Thymus (tissue), 11 donors: ENCODE measurements around the gene MYO7B. TPM values are rescaled to one million over a fixed set of nuclear protein-coding genes. Genes with fewer than 3 reads are reported as not detected.

ENCODE experiments used
- DNase-seq, 9 donors: peaks; one replicate each; pipeline ENCODE4 v3.0.0-alpha.2; 2013; ENCODE audit warnings: low spot score in 9 of 9, low read depth in 6 of 9, missing footprints in 1 of 9
- H3K27ac ChIP-seq, 2 donors: one replicate each; pipeline ENCODE4 v1.5.1; 2013; ENCODE audit warnings: control low read depth in 1 of 2, low read depth in 1 of 2, low read length in 1 of 2, mild to moderate bottlenecking in 1 of 2, moderate library complexity in 1 of 2
- H3K27me3 ChIP-seq, 2 donors: one replicate each; pipeline ENCODE4 v1.5.1; 2013; ENCODE audit warnings: low read length in 1 of 2; ENCODE audit not compliant: control insufficient read depth in 2 of 2, insufficient read depth in 1 of 2
- H3K36me3 ChIP-seq, 2 donors: one replicate each; pipeline ENCODE4 v1.5.1; 2013; ENCODE audit warnings: low read length in 1 of 2, mild to moderate bottlenecking in 1 of 2, moderate library complexity in 1 of 2; ENCODE audit not compliant: control insufficient read depth in 2 of 2, insufficient read depth in 2 of 2
- H3K4me1 ChIP-seq, 2 donors: one replicate each; pipeline ENCODE4 v1.5.1; 2013; ENCODE audit warnings: low read length in 2 of 2; ENCODE audit not compliant: control insufficient read depth in 2 of 2, insufficient read depth in 2 of 2
- H3K4me3 ChIP-seq, 2 donors: one replicate each; pipeline ENCODE4 v1.5.1; 2013; ENCODE audit warnings: low read length in 2 of 2, control low read depth in 1 of 2, mild to moderate bottlenecking in 1 of 2
- H3K9me3 ChIP-seq, 2 donors: one replicate each; pipeline ENCODE4 v1.5.1; 2013; ENCODE audit warnings: low read length in 1 of 2, mild to moderate bottlenecking in 1 of 2; ENCODE audit not compliant: control insufficient read depth in 2 of 2, insufficient read depth in 1 of 2
- WGBS: extraction: QIAGEN DNeasy Blood & Tissue Kit; methylation state at CpG from one replicate; pipeline ENCODE4 v1.1.7; 2013; 5-methylcytosine and 5-hydroxymethylcytosine counted together
- polyA plus RNA-seq: library from polyadenylated mRNA; stranded (reverse); fragments of 200-250 nt; gene quantifications from one replicate; pipeline ENCODE4 v1.2.3, GENCODE V29; 2013
- total RNA-seq: library from RNA; stranded (reverse); fragments of 120-200 nt; gene quantifications from one replicate; pipeline ENCODE4 v1.2.4, GENCODE V29; 2013
- donor health status: healthy.

The MYO7B gene
- total and polyA plus RNA-seq, 2 donors, result 4.4 to 5.2 TPM

GRCh38 chr2:127675331-127676261 lies 140.1 kb downstream of the MYO7B start, which contains the start of gene LIMS2:
Gene LIMS2 (minus strand): TSS chr2:127675530. CDS start chr2:127675024, 506 bp downstream.
- Histone ChIP-seq H3K36me3 (no peaks in the 10 kb centered on the region), H3K27ac (no peak within 1 kb of the TSS), H3K4me3 (peak within 1 kb of the TSS in 1 of 2 donors; percentile 48), H3K9me3 (no peaks in the 10 kb centered on the region), H3K4me1 (peaks cover 2 to 18% of the 10 kb centered on the region in 2 donors), H3K27me3 (peaks cover 29 to 86% of the 10 kb centered on the region in 2 donors)
- no peak for DNase-seq
- 12% methylated on average over 56 of the region's 56 CpGs for WGBS

DNA sequence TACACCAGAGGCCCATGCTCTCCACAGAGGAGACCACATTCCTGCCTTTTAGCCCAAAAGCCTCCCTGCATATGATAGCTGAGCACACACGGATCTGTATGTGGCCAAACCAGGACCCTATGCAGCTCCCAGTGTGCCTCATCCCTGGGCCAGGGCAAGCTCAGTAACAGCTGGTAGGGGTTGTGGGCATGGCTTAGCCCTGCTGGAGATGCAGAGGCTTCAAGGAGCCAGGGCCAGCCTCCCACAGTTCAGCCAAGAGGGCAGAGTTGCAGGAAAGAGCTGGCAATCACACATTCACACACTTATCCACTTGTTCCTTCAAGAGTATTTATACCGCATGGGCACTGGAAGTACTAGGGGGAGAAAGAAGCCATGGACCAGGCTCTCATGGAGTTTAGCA lies 141.4 kb downstream of the MYO7B start:
- peaks cover 29 to 83% of the 10 kb centered on the region in 2 donors for H3K27me3 ChIP-seq
- WGBS, result 98% methylated on average over 2 of the region's 2 CpGs
- no peaks in the 10 kb centered on the region for H3K9me3 ChIP-seq
- peaks cover 2 to 24% of the 10 kb centered on the region in 2 donors for H3K4me1 ChIP-seq
- H3K36me3 ChIP-seq, result no peaks in the 10 kb centered on the region
- no peak overlapping the region for H3K27ac ChIP-seq
- no peak for DNase-seq
- H3K4me3 ChIP-seq, result no peak overlapping the region

DNA sequence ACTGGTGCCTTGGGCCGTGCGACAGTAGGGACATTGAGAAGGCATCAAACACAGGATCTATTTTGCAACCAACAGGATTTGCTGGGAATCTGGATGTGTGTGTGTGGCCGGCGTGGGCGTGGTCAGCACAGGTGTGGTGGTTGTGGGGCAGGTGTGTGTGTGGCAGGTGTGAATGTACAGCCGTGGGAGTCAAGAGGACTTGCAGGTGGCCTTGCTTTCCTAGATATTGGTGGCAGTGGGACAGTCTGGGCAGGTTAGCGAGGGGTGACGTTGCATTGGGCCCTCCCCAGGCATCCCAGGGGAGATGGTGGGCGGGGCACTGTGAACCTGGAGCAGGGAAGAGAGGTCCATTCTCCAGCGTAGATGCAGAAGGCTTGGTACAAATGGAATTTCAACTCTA lies 143.0 kb downstream of the MYO7B start:
- Histone ChIP-seq H3K4me3 (no peak overlapping the region), H3K9me3 (no peaks in the 10 kb centered on the region), H3K27me3 (peaks cover 24 to 66% of the 10 kb centered on the region in 2 donors), H3K4me1 (peaks cover 2 to 24% of the 10 kb centered on the region in 2 donors), H3K27ac (no peak overlapping the region), H3K36me3 (no peaks in the 10 kb centered on the region)
- no peak for DNase-seq
- 95% methylated on average over 10 of the region's 10 CpGs for WGBS

- Histone ChIP-seq H3K27me3 (peaks cover 21 to 62% of the 10 kb centered on the region in 2 donors), H3K36me3 (no peaks in the 10 kb centered on the region), H3K9me3 (no peaks in the 10 kb centered on the region), H3K27ac (no peak overlapping the region), H3K4me1 (peaks cover 2 to 24% of the 10 kb centered on the region in 2 donors), H3K4me3 (no peak overlapping the region)
- no peak for DNase-seq
- 96% methylated on average over 6 of the region's 6 CpGs for WGBS
These were observed 143.5 kb downstream of the MYO7B start for GRCh38 chr2:127678991-127679390.

DNA sequence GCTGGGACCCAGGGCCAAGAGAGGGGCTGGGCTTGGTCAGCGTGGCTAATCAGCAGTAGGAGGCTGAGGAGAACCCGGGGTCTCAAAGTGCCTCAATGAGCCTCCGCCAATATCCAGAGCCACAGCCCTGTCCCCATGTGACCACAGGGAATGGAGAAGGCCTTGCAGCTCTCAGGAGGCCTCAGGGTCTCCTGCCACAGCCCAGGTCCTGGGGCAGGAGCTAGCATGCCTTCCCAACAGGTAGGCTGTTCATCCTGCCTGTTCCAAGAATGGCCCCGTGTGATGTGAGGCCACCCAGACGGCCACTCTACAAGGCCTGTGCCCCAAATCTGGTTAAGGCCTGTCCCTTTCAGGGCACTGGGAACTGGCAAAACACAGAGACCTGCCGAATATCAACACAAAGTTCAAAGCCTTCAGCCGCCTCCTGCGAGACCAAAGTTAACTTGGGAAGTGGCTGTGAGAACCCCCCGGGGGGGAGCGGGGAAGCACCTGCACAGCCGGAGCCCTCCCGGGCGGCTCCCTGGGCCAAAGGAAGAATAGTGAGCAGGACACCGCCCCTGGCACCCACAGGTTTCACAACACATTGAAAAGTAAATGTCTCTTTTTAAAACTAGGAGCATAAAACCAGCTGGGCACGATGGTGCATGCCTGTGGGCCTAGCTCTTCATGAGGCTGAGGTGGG lies 144.3 kb downstream of the MYO7B start:
- WGBS, result 89% methylated on average over 15 of the region's 15 CpGs
- no peak overlapping the region for H3K4me3 ChIP-seq
- H3K9me3 ChIP-seq, result no peaks in the 10 kb centered on the region
- peaks cover under 1 to 18% of the 10 kb centered on the region in 2 donors for H3K4me1 ChIP-seq
- no peak overlapping the region for H3K27ac ChIP-seq
- H3K27me3 ChIP-seq, result peaks cover 13 to 54% of the 10 kb centered on the region in 2 donors
- peak in 1 of 9 donors; percentile 28 for DNase-seq
- no peaks in the 10 kb centered on the region for H3K36me3 ChIP-seq

DNA sequence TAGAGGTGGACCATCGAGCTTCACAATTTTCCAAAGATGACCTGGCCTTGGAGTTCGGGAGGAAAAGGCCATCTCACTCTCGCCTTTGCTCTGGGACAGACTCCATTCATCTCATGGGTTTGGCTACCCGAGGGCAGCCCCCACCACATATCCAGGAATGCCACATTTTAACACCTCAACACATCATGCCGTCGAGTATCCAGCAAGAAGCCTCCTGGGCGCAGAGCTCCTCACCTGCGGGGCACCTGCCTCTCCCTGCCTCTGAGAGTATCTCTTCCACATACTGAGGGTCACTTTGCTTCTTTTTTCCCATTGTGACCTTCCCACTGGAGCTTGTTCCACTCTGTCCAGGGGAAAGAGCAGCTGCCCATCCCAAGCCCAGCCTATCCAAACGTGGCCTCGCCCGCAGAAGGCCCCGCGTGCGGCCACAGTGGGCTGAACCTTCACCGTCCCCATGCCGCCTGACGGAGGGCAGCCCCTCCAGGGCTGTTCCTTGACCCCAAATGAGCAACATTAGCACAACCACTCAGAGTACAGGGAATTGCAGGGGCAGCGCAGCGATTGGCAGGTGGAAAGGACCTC lies 145.3 kb downstream of the MYO7B start:
- no peak overlapping the region for H3K4me3 ChIP-seq
- 93% methylated on average over 19 of the region's 19 CpGs for WGBS
- DNase-seq, result no peak

GRCh38 chr2:127681288-127681804 lies 145.9 kb downstream of the MYO7B start:
- no peak overlapping the region for H3K27ac ChIP-seq
- DNase-seq, result no peak
- peaks cover 4 to 39% of the 10 kb centered on the region in 2 donors for H3K27me3 ChIP-seq
- H3K4me1 ChIP-seq, result peaks cover 0 to 12% of the 10 kb centered on the region in 2 donors
- no peaks in the 10 kb centered on the region for H3K36me3 ChIP-seq
- H3K9me3 ChIP-seq, result no peaks in the 10 kb centered on the region
- WGBS, result 66% methylated on average over 25 of the region's 25 CpGs
- H3K4me3 ChIP-seq, result no peak overlapping the region

More for the DNA sequence above, 145.3 kb downstream of the MYO7B start:
- H3K27me3 ChIP-seq, result peaks cover 5 to 45% of the 10 kb centered on the region in 2 donors
- no peaks in the 10 kb centered on the region for H3K9me3 ChIP-seq
- peaks cover 0 to 14% of the 10 kb centered on the region in 2 donors for H3K4me1 ChIP-seq
- no peaks in the 10 kb centered on the region for H3K36me3 ChIP-seq
- no peak overlapping the region for H3K27ac ChIP-seq

DNA sequence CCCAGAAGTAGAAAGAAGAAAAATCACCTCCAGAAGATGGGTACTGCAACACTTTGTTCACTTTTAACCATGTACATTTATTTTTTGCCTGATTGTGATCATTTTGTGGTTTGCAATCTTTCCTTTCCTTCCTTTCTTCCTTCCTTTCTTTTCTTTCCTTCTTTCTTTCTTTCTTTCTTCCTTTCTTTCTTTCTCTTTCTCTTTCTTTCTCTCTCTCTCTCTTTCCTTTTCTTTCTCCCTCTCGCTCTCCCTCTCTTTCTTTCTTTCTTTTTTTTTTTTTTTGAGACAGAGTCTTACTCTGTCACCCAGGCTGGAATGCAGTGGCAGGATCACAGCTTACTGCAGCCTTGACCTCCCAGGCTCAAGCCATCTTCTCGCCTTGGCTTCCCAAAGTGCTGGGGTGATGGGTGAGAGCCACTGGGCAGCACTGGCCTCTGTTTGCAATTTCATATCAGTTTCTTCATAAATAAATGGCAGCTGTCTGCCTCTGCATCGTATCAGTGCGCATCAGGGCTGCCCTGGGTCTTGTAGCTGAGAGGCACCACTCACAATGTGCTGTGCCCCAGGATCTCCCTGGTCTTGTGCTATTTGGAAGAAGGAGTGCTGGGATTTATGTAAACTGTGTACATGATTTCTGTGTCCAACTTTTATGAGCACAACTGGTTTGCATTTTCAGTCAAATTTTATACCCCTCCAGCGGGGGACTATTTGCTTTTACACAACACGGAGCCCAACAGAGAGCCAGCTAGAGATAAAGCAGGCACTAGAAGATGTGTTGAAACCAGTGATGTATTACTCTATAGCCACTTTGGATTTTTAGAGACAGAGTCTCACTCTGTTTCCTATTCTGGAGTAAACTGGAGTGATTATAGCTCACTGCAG lies 146.7 kb downstream of the MYO7B start:
- Histone ChIP-seq H3K36me3 (no peaks in the 10 kb centered on the region), H3K9me3 (no peaks in the 10 kb centered on the region), H3K4me1 (peaks cover 0 to 12% of the 10 kb centered on the region in 2 donors), H3K27ac (no peak overlapping the region), H3K4me3 (no peak overlapping the region), H3K27me3 (peaks cover 4 to 31% of the 10 kb centered on the region in 2 donors)
- WGBS, result 97% methylated on average over 6 of the region's 6 CpGs
- no peak for DNase-seq
